Adrenal gland (tissue), 12 donors: ENCODE data around the gene FAM120B. TPM values are rescaled to one million over a fixed set of nuclear protein-coding genes. Genes with fewer than 3 reads are reported as not detected.

Experiments
- DNase-seq, 7 donors: peaks; one replicate each; pipeline ENCODE4 v3.0.0-alpha.2; 2019 to 2020
- H3K27ac ChIP-seq, 5 donors: fragments of 200-600 bp; sonication (generic) in 4 of 5; 1 replicate in 3 of 5; 2 replicates in 2 of 5; pipeline versions ENCODE4 v1.5.1 to v1.8.0; 2016 to 2020; ENCODE audit warnings: mild to moderate bottlenecking in 1 of 5
- H3K27me3 ChIP-seq: fragments of 200-600 bp; 2 replicates; pipeline ENCODE4 v1.8.0; 2021
- H3K36me3 ChIP-seq, 2 donors: fragments of 200-600 bp; replicated peaks in 1 of 2; 1 replicate in 1 of 2; 2 replicates in 1 of 2; pipeline versions ENCODE4 v1.5.1 to v1.8.0; 2018 to 2022
- H3K4me1 ChIP-seq, 2 donors: fragments of 200-600 bp; replicated peaks in 1 of 2; 1 replicate in 1 of 2; 2 replicates in 1 of 2; pipeline versions ENCODE4 v1.5.1 to v1.8.0; 2018 to 2021
- H3K4me3 ChIP-seq, 4 donors: fragments of 200-600 bp; sonication (generic) in 3 of 4; one replicate each; pipeline ENCODE4 v1.5.1; 2016 to 2018
- H3K9me3 ChIP-seq, 3 donors: fragments of 200-600 bp; sonication (generic) in 1 of 3; replicated peaks in 1 of 3; 1 replicate in 2 of 3; 2 replicates in 1 of 3; pipeline versions ENCODE4 v1.5.1 to v1.8.0; 2016 to 2021
- CTCF ChIP-seq, 6 experiments: fragments of 450-650 bp in 4 of 6; fragments of 200-600 bp in 2 of 6; sonication (generic) in 1 of 6; IDR thresholded peaks; 1 replicate in 5 of 6; 2 replicates in 1 of 6; pipeline versions ENCODE4 v1.5.1 to v1.8.0; 2016 to 2021; ENCODE audit warnings: antibody characterized with exemption in 6 of 6, mild to moderate bottlenecking in 2 of 6, moderate library complexity in 1 of 6
- POLR2A ChIP-seq, 2 donors: fragments of 450-650 bp; IDR thresholded peaks; one replicate each; pipeline ENCODE4 v1.6.1; 2017; ENCODE audit warnings: antibody characterized with exemption in 2 of 2, mild to moderate bottlenecking in 2 of 2, moderate library complexity in 1 of 2
- WGBS, 4 donors: extraction: QIAGEN DNeasy Blood & Tissue Kit in 2 of 4; methylation state at CpG; one replicate each; pipeline versions ENCODE4 v1.1.5 to v1.1.7; 2013 to 2017; 5-methylcytosine and 5-hydroxymethylcytosine counted together
- intact Hi-C, 2 donors: fragments of 100-400 bp; cut with DNase I; formaldehyde crosslinking; loops; one replicate each; pipeline versions ENCODE4 v1.14.1 to v1.15.0; 2022 to 2023
- polyA plus RNA-seq, 3 donors: library from polyadenylated mRNA; stranded (reverse); fragments of 200-250 nt in 2 of 3; fragments of 350-450 nt in 1 of 3; fragmentation: Illumina TruSeq in 1 of 3; extraction: RNeasy Lipid Tissue Mini Kit (QIAGEN cat#74804) in 1 of 3; gene quantifications; one replicate each; pipeline ENCODE4 v1.2.3, GENCODE V29; 2013 to 2014
- total RNA-seq, 9 donors: library from RNA; depleted of rRNA in 4 of 9; stranded (reverse); fragments of >200 nt in 4 of 9; fragments of 120-200 nt in 1 of 9; fragmentation: NEBNext Ultra II Directional in 1 of 9; extraction: Animal tissue kit (Norgen Biotek cat#: 25700) in 1 of 9; gene quantifications; one replicate each; pipeline versions ENCODE4 v1.1.0 to v1.2.4, GENCODE V29; 2013 to 2023
- donor health status: healthy with polysubstance abuse.
- donor health status: Bipolar disorder and iron deficiency.
- donor health status: DM: yes; HTN: yes; CAD: no.
- donor health status: DM: no; HTN: no; CAD: no.
- donor health status: DM: no; HTN: no; CAD: no.
- donor health status: DM: yes; HTN: yes; CAD: no.

Gene FAM120B
- total and polyA plus RNA-seq, 12 donors = 12.4 to 42.0 (median 27.4) TPM

DNA sequence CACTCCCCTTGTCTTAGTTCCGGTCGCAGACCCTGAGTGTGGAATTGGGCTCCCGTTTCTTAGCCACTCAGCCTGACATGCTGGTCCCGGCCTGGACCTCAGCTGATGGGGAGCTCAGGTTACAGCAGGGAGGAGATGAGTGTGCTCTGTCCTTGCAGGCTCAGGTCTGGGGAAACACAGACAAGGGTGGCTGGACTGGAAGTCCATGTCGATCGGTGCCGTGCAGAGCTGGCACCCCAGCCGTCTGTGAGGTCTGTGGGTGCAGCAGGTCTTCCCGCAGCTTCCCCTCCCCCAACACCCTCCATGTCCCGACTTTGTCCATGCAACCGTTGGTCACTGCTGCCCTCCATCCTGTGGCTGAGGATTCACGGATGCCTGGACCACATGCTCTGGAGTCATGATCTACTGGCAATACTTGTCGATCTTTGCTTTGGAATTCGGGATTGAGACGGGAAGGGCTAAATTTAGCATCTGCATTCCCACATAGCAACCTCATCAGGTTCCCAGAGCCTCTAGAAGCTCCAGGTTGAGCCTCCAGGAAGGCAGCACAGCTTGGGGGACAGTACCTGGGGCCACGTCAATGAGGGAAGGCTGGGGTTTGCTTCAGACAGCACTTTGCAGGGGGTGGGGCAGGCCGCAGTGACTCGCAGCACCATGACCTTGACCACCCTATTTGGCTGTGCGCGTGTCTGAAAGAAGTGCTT, 127.7 kb downstream of the FAM120B start:
- Histone ChIP-seq H3K27me3 (no peaks in the 10 kb centered on the region), H3K27ac (no peak overlapping the region), H3K4me1 (no peaks in the 10 kb centered on the region), H3K9me3 (no peaks in the 10 kb centered on the region), H3K4me3 (no peak overlapping the region), H3K36me3 (no peaks in the 10 kb centered on the region)
- 60 to 75% (median 62%) methylated on average over 16 to 20 of the region's 20 CpGs for WGBS, 4 donors
- no peak for TF ChIP-seq CTCF (IDR thresholded peaks at IDR 0.05)
- TF ChIP-seq POLR2A (IDR thresholded peaks at IDR 0.05) = no peak
- intact Hi-C loops = no loop called here
- no peak for DNase-seq

GRCh38 chr6:170434821-170435155, 128.2 kb downstream of the FAM120B start:
- Histone ChIP-seq H3K4me3 (no peak overlapping the region), H3K36me3 (no peaks in the 10 kb centered on the region), H3K27me3 (no peaks in the 10 kb centered on the region), H3K27ac (no peak overlapping the region), H3K9me3 (no peaks in the 10 kb centered on the region), H3K4me1 (no peaks in the 10 kb centered on the region)
- 76 to 83% (median 77%) methylated on average over 6 to 17 of the region's 17 CpGs for WGBS, 4 donors
- DNase-seq = no peak
- no peak for TF ChIP-seq POLR2A (IDR thresholded peaks at IDR 0.05)
- TF ChIP-seq CTCF (IDR thresholded peaks at IDR 0.05) = no peak
- intact Hi-C loops = no loop called here

DNA sequence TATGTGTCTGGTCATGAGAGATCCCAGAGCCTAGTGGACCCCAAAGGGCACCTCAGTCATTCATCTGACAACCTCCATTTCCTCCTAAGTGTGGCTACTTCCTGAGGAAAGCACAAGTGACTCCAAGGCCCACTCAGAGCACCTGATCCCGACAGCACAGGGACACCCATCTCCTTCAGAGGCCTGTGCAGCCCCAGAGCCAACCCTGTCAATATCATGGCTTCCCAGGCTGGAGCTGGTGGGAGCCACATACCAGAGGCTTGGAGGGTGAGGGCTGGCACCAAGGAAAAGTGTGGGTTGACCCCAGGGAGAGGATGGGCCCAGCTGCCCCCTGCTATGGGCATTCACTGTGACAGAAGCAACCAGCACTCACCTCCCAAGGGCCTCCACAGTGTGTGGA, 129.2 kb downstream of the FAM120B start:
- Histone ChIP-seq H3K36me3 (no peaks in the 10 kb centered on the region), H3K4me1 (no peaks in the 10 kb centered on the region), H3K4me3 (no peak overlapping the region), H3K9me3 (no peaks in the 10 kb centered on the region), H3K27me3 (no peaks in the 10 kb centered on the region), H3K27ac (no peak overlapping the region)
- 81 to 86% (median 83%) methylated on average over 1 of the region's 1 CpG; no CpG with 5 or more reads in 1 of the 4 donors for WGBS, 4 donors
- TF ChIP-seq CTCF (IDR thresholded peaks at IDR 0.05) (no peak), POLR2A (IDR thresholded peaks at IDR 0.05) (no peak)
- intact Hi-C loops = no loop called here
- DNase-seq = no peak

GRCh38 chr6:170436209-170436809, 129.8 kb downstream of the FAM120B start:
- Histone ChIP-seq H3K27ac (no peak overlapping the region), H3K27me3 (no peaks in the 10 kb centered on the region), H3K9me3 (no peaks in the 10 kb centered on the region), H3K4me1 (no peaks in the 10 kb centered on the region), H3K4me3 (no peak overlapping the region), H3K36me3 (no peaks in the 10 kb centered on the region)
- TF ChIP-seq POLR2A (IDR thresholded peaks at IDR 0.05) (no peak), CTCF (IDR thresholded peaks at IDR 0.05) (no peak)
- intact Hi-C loops = no loop called here
- WGBS, 4 donors = 71 to 85% (median 78%) methylated on average over 3 of the region's 3 CpGs
- peak in 1 of 7 donors; percentile 9 for DNase-seq
